OCI-LY3 (cell line): ENCODE results near the gene ADGRV1.

Source experiments
- H2AFZ ChIP-seq: fragments of 200-600, 300-600 bp; shearing (Covaris generic); 2 replicates; pipeline ENCODE4 v1.6.0; 2014; ENCODE audit warnings: antibody characterized with exemption, low read depth, low read length
- H3K27ac ChIP-seq: fragments of 200-600, 300-600 bp; sonication (generic); 2 replicates; pipeline ENCODE4 v1.5.1; 2014; ENCODE audit warnings: mild to moderate bottlenecking, low read length, moderate library complexity, mixed read lengths
- H3K27me3 ChIP-seq: fragments of 200-600, 300-600 bp; sonication (generic); 2 replicates; pipeline ENCODE4 v1.6.1; 2014; ENCODE audit warnings: low read depth, low read length, mixed read lengths
- H3K36me3 ChIP-seq: fragments of 200-600, 300-600 bp; sonication (generic); replicated peaks from 2 replicates; pipeline ENCODE3; 2014; ENCODE audit warnings: low read depth, low read length, mixed read lengths
- H3K4me1 ChIP-seq: fragments of 300-600, 200-600 bp; sonication (generic); 2 replicates; pipeline ENCODE4 v1.6.1; 2014; ENCODE audit warnings: low read length, mixed read lengths
- H3K4me2 ChIP-seq: fragments of 200-600, 300-600 bp; sonication (generic); 2 replicates; pipeline ENCODE4 v1.6.1; 2014; ENCODE audit warnings: low read length, mixed read lengths
- H3K4me3 ChIP-seq: fragments of 300-600, 200-600 bp; sonication (generic); 2 replicates; pipeline ENCODE4 v1.5.1; 2014; ENCODE audit warnings: antibody characterized with exemption, mild to moderate bottlenecking, low read length, moderate library complexity
- H3K79me2 ChIP-seq: fragments of 300-600, 200-600 bp; shearing (Covaris generic); 2 replicates; pipeline ENCODE4 v1.6.1; 2014; ENCODE audit warnings: mild to moderate bottlenecking, low read length, mixed read lengths
- H3K9ac ChIP-seq: fragments of 300-600, 200-600 bp; shearing (Covaris generic); 2 replicates; pipeline ENCODE4 v1.6.0; 2014; ENCODE audit warnings: mild to moderate bottlenecking, low read length, moderate library complexity
- H3K9me3 ChIP-seq: fragments of 200-600, 300-600 bp; shearing (Covaris generic); 2 replicates; pipeline ENCODE4 v1.6.1; 2014; ENCODE audit warnings: low read length, mixed read lengths; ENCODE audit not compliant: insufficient read depth
- H4K20me1 ChIP-seq: fragments of 200-600, 300-600 bp; sonication (generic); 2 replicates; pipeline ENCODE4 v1.6.1; 2016; ENCODE audit warnings: low read length, mixed read lengths; ENCODE audit not compliant: insufficient read depth
- EZH2phosphoT487 ChIP-seq: fragments of 200-600 bp; shearing (Covaris generic); IDR thresholded peaks from 2 replicates; pipeline ENCODE4 v1.6.1; 2018; ENCODE audit warnings: antibody characterized with exemption, mixed run types, low read depth
- TF ChIP-seq, protein P1 (sequence below): fragments of 200-600, 300-600 bp; sonication (generic); IDR thresholded peaks from 2 replicates; pipeline ENCODE4 v1.5.1; 2014; ENCODE audit warnings: antibody characterized with exemption, low read length, low read depth

The ADGRV1 gene

DNA sequence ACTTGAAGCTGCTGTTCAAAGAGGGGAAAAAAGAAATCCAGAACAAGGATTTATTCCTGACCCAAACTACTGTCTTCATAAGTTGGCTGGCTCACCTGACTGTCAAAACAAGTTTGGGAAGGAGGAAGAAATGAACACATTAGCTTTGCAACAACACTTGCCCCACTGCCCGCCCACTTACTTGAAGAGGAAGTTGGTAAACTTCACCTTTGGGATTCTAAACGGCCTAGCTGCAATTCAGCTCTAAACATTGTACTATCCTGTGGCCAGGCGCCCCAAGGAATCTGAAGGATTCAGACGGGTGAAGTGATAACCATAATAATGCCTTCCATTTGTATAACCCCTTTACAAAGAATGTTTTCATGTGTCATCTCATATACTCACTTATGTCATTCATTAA, 625.1 kb downstream of the ADGRV1 start:
- Histone ChIP-seq H3K9ac (no peak overlapping the region), H3K79me2 (no peaks in the 10 kb centered on the region), H3K27me3 (no peaks in the 10 kb centered on the region), H2AFZ (no peak overlapping the region), H3K27ac (no peak overlapping the region), H3K4me2 (no peak overlapping the region), H3K4me3 (no peak overlapping the region), H3K36me3 (no peaks in the 10 kb centered on the region), H3K9me3 (no peaks in the 10 kb centered on the region), H3K4me1 (peaks cover 20% of the 10 kb centered on the region), H4K20me1 (no peaks in the 10 kb centered on the region)
- TF ChIP-seq, protein P1, sequence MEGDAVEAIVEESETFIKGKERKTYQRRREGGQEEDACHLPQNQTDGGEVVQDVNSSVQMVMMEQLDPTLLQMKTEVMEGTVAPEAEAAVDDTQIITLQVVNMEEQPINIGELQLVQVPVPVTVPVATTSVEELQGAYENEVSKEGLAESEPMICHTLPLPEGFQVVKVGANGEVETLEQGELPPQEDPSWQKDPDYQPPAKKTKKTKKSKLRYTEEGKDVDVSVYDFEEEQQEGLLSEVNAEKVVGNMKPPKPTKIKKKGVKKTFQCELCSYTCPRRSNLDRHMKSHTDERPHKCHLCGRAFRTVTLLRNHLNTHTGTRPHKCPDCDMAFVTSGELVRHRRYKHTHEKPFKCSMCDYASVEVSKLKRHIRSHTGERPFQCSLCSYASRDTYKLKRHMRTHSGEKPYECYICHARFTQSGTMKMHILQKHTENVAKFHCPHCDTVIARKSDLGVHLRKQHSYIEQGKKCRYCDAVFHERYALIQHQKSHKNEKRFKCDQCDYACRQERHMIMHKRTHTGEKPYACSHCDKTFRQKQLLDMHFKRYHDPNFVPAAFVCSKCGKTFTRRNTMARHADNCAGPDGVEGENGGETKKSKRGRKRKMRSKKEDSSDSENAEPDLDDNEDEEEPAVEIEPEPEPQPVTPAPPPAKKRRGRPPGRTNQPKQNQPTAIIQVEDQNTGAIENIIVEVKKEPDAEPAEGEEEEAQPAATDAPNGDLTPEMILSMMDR, result no peak
- no peak for TF ChIP-seq EZH2phosphoT487

DNA sequence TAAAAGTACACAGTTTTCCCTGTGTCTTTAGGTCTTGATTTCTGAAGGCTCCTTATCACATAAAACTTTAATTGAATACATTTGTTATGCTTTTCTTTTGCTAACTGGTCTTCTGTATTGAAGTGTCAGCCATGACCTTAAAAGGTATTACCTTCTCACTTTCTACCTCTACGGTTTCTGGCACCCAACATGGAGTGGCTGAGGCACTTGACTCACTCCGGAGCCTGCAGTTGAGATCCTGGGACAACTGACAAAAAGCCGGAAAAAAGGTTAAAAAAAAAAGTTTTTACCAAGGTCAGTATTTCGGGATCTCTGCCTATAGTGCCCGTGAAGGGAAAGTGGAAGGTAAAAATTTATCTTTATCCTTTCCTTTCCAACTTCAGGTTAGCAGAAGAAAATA, 627.5 kb downstream of the ADGRV1 start:
- TF ChIP-seq, protein P1, result no peak
- TF ChIP-seq EZH2phosphoT487, result no peak
- H3K79me2 ChIP-seq, result no peaks in the 10 kb centered on the region
- H4K20me1 ChIP-seq, result no peaks in the 10 kb centered on the region
- H3K27me3 ChIP-seq, result no peaks in the 10 kb centered on the region
- no peak overlapping the region for H2AFZ ChIP-seq
- H3K9ac ChIP-seq, result no peak overlapping the region
- H3K4me3 ChIP-seq, result no peak overlapping the region
- H3K27ac ChIP-seq, result no peak overlapping the region
- no peaks in the 10 kb centered on the region for H3K9me3 ChIP-seq
- no peak overlapping the region for H3K4me2 ChIP-seq
- H3K4me1 ChIP-seq, result peaks cover 33% of the 10 kb centered on the region
- H3K36me3 ChIP-seq, result no peaks in the 10 kb centered on the region

DNA sequence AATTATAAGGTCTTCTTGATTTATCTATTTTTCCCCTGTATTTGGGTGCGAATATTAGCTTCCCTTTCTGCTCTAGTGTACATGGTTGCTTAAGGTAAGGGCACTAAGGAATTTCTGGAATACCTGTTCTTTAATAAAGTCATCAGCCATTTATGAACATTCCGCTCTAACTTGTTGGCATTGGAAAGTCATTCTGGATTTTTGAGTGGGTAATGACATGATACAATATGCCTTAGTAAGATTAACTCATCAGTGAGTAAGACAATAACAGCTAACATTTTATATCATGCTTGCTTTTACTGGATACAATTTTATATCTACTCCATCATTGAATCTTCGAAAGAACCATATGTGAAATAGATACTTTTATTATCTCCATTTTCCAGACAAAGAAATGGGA, 628.4 kb downstream of the ADGRV1 start:
- no peaks in the 10 kb centered on the region for H3K36me3 ChIP-seq
- TF ChIP-seq, protein P1, result no peak
- TF ChIP-seq EZH2phosphoT487, result no peak
- H3K79me2 ChIP-seq, result no peaks in the 10 kb centered on the region
- H4K20me1 ChIP-seq, result no peaks in the 10 kb centered on the region
- no peak overlapping the region for H2AFZ ChIP-seq
- no peak overlapping the region for H3K4me2 ChIP-seq
- H3K27me3 ChIP-seq, result no peaks in the 10 kb centered on the region
- H3K9me3 ChIP-seq, result no peaks in the 10 kb centered on the region
- no peak overlapping the region for H3K27ac ChIP-seq
- no peak overlapping the region for H3K4me3 ChIP-seq
- no peak overlapping the region for H3K9ac ChIP-seq
- H3K4me1 ChIP-seq, result peaks cover 33% of the 10 kb centered on the region

DNA sequence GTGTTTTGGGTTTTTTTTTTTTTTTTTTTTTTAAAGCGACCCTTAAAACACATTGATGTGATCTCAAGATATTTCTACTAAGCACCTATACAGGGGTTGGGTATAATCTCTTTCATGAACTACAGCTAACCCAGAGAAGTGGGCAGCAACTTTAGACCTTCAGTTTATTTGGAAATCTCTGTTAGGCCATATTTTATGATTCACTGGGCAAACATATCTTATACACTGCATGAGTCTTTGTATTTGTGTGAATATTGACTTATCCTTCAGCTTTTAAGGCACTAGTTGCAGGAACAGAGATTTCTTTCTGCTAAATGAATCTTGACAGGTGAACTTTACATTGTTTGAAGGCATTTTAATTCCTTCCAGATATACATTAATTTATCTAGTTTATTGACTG, 630.2 kb downstream of the ADGRV1 start:
- Histone ChIP-seq H3K9me3 (no peaks in the 10 kb centered on the region), H3K4me2 (no peak overlapping the region), H3K79me2 (no peaks in the 10 kb centered on the region)

More for the DNA sequence above, 630.2 kb downstream of the ADGRV1 start:
- no peak for TF ChIP-seq EZH2phosphoT487
- TF ChIP-seq, protein P1, result no peak
- H4K20me1 ChIP-seq, result no peaks in the 10 kb centered on the region
- no peak overlapping the region for H2AFZ ChIP-seq
- H3K4me1 ChIP-seq, result peaks cover 15% of the 10 kb centered on the region
- no peak overlapping the region for H3K4me3 ChIP-seq
- no peaks in the 10 kb centered on the region for H3K27me3 ChIP-seq
- no peak overlapping the region for H3K27ac ChIP-seq
- H3K9ac ChIP-seq, result no peak overlapping the region
- H3K36me3 ChIP-seq, result no peaks in the 10 kb centered on the region
